Lower leg skin (tissue), 3 donors: ENCODE results near the gene DYRK4.

Experiments used
- CTCF ChIP-seq, 3 donors: fragments of 450-650 bp; IDR thresholded peaks; one replicate each; pipeline ENCODE4 v1.5.1; 2016; ENCODE audit warnings: antibody characterized with exemption in 3 of 3, mild to moderate bottlenecking in 3 of 3, moderate library complexity in 2 of 3
- POLR2A ChIP-seq, 2 donors: fragments of 450-650 bp; IDR thresholded peaks; one replicate each; pipeline ENCODE4 v1.6.1; 2016 to 2017; ENCODE audit warnings: antibody characterized with exemption in 2 of 2, mild to moderate bottlenecking in 1 of 2, moderate library complexity in 1 of 2

GRCh38 chr12:4595881-4596280 is 33.9 kb downstream of the DYRK4 start:
- no peak for TF ChIP-seq POLR2A (IDR thresholded peaks at IDR 0.05)
- TF ChIP-seq CTCF (IDR thresholded peaks at IDR 0.05), result no peak
